GM23248 (cell line): Measurements from ENCODE around the gene VPS13A.

Experiments
- EZH2 ChIP-seq: fragments of 200-600 bp; sonication (generic); IDR thresholded peaks from 2 replicates; pipeline ENCODE4 v1.6.1; 2018; ENCODE audit warnings: antibody characterized with exemption, mild to moderate bottlenecking; ENCODE audit not compliant: insufficient read depth, poor library complexity, severe bottlenecking
- EZH2phosphoT487 ChIP-seq: fragments of 200-600 bp; sonication (generic); IDR thresholded peaks from 2 replicates; pipeline ENCODE4 v1.6.1; 2018; ENCODE audit warnings: antibody characterized with exemption, moderate library complexity, mild to moderate bottlenecking, low read depth; ENCODE audit not compliant: insufficient read depth

- no peak for TF ChIP-seq EZH2phosphoT487
- no peak for TF ChIP-seq EZH2
Measured at GRCh38 chr9:77161966-77162365, 15.4 kb upstream of the VPS13A start.
